SK-N-DZ (cell line): ENCODE results near the gene C2orf80.
"Not testable (repeated sequence)": the region's sequence is repeated elsewhere in the genome, so short reads cannot be mapped to it uniquely, and the experiment has no call there.

ENCODE experiments used
- DNase-seq: peaks from one replicate; pipeline ENCODE4 v3.0.0-alpha.2; 2015; ENCODE audit warnings: low spot score

C2orf80 gene

DNA sequence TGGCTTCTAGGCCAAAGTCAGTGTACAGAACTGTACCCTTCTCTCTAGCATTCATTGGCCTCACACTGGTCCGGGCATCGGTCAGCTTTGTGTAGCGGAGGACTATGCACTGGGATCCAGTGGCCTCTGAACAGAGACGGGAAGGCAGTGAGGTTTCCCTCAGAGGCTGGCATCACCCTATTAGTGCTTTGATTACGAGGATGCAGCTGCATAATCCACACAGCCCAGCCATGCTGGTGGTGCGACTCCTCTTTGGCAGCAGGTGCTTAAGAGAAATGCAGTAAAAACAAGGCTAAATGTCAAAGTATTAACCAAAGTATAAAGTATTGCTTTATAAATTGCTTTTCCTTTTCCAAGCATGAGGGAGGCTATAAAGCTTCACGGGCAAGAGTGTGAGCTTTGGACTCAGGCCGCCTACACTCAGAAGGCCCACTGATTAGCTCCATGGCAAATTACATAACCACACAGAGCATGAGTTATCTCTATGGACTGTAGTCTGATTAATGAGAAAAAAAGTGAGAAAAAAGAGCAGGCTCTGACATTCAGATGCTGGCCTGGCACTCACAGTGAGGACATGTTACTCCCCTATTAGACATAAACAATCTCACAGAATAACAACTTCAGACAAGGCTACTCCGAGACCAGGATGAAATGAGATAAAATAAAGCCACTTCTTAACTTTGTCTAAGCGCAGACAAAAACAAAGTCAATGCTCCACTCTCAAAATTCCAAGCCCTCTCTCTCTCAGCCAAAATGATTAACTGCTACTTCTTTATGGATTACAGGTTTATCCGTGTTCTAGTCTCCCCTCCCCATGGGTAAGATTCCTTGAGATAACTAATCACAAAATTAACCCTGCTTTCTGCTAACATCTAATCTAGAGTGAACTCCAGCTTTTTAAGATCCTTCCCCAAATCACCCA is 53.8 kb downstream of the C2orf80 start:
- no peak for DNase-seq

DNA sequence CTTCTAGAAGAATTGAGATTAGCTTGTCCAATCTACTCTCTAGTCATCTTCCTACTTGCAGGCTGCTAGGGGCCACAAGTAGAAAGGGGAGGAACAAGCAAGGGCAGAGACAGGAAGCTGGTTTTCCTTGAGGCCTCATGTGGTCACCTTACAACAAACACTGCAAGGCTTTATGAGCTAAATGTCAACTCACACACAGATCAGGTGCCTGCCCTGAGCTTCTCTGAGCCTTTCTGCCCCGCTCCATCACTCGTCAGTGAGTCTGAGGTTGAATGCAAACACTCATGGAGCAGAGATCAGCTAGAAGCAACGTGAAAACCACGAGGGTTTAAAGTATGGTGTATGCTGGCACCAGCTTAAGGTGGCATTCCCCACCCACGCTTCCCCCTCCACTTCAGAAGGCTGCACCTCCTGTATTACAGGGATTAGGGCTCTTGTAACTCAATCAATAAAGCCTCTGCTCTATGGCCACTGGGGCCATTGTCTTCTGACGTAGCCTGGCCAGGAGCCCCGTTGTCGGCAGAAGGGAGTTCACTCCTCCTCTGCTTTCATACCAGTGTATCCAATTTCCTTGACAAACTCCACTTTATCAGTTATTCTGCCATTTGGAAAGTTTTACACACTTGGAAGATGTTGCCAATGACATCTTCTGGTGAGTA is 54.8 kb downstream of the C2orf80 start:
- DNase-seq: no peak

DNA sequence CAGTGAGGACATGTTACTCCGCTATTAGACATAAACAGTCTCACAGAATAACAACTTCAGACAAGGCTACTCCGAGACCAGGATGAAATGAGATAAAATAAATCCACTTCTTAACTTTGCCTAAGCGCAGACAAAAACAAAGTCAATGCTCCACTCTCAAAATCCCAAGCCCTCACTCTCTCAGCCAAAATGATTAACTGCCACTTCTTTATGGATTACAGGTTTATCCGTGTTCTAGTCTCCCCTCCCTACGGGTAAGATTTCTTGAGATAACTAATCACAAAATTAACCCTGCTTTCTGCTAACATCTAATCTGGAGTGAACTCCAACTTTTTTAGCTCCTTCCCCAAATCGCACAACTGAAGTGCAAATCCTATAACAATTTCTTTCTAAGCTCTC is 59.1 kb downstream of the C2orf80 start:
- no peak for DNase-seq

DNA sequence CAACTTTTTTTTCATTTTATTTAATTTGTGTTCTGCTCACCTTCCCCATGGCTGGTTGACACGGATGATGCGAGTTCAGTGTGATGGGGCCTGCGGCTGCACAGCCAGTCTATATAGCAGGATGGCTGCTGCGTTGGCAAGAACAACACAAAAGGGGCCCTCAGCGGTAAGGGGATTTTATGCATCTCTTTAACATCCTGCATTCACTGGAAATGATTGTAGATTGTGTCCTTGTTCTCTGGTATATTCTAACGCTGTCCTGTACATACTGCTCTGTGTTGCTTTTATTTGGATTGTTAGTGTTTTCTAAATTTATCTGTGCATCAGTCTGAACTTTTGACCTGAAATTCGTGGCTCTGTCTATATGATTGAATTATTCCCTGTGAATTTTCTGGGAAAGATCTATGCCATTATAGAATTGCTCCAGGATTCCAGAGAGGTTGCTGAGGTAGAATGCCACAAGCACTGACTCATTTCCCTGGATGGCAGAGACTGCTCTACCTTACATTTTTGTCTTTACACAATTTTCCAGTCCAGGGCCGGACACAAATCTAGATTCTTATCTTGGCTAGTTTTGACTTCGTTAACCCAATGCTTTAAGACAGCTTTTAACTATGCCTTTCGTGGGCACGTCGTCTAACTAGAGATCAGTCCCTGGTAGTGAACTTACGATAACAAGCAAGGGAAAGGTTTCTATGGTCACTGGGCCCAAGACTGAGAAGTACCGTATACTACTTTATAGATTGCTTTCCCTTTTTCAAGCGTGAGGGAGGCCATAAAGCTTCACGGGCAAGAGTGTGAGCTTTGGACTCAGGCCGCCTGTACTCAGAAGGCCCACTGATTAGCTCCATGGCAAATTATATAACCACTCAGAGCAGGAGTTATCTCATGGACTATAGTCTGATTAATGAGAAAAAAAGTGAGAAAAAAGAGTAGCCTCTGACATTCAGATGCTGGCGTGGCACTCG is 59.8 kb downstream of the C2orf80 start, which contains the start of gene CRYGC:
TSS of gene CRYGC (minus strand) at position 85 of the 968 bp plus-strand sequence. CDS start at position 49, 36 bp downstream.
- DNase-seq: peak; percentile 64

DNA sequence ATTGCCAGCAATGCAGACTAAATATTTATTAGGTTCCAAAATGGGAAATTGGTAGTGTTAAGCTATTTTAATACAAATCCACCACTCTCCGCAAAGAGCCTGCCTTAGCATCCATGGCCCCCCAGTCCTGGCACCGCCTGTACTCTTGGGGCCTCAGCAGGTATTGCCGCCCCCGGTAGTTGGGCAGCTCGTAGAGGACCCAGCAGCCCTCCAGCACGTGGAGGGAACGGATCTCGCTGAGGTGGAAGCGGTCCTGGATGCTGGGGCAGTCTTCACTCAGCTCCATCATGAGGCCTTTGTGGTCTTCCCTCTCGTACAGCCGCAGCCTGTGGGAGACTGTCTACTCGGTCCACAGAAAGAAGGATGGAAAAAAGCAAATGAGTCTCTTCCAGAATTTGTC is 61.7 kb downstream of the C2orf80 start:
- DNase-seq: no peak

DNA sequence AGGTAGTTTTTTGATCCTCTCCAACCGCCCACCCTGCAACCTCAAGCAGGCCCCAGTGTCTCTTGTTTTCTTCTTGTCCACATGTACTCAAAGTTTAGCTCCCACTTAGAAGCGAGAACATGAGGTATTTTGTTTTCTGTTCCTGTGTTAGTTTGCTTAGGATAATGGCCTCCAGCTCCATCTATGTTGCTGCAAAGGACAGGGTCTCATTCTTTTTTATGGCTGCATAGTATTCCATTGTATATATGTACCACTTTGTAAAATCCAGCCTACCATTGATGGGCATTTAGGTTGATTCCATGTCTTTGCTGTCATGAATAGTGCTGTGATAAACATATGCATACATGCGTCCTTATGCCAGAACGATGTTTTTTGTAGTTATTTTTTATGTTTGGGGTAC is 62.7 kb downstream of the C2orf80 start:
- DNase-seq: no peak

DNA sequence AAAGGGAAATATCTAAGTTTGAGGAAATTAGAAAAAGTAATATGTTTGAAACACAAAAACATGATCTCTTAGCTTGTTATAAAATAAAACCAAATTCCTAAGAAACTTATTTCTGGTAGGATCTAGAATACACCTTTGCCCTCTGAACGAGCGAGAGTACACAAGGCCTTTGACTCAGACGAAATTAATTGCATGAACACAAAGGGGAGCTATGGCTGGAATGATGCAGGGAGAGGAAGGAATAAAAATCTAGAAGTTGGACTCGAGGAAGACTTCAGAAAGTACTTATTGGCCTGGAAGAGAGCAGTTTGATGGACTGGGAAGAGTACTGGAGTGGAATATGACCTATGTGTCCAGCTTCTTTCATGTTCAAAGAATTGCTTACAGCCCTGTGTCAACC is 64.6 kb downstream of the C2orf80 start:
- DNase-seq: no peak

DNA sequence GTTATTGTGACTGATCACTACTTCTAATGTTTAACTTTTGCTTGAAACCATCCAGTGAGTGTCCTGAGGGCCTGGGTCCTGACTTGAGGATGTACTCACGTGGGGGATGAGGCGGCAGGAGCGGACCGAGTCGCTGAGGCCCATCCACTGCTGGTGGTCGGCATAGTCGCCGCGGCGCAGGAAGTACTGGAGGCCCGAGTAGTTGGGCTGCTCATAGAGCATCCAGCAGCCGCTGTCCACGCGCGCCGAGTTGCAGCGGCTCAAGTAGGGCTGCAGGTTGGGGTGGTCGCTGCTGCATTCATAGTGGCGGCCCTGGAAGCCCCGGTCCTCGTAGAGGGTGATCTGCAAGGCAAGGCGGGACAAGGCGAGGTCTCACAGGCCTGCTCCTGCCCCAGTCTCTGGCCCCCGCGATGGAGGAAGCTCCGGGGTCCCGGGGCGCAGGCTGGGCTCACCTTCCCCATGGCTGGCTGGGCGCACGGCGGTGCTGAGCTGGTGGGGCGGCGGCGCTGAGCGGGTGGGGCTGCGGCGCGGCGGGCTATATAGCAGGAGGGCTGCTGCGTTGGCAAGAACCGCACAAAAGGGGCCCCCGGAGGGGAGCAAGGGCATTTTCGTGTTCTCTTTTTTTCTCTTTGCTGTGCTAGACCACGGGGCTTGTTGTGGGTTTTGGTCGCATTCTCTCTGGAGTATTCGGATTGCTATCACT is 65.7 kb downstream of the C2orf80 start, which contains the start of gene CRYGD:
TSS of gene CRYGD (minus strand) at position 512 of the 703 bp plus-strand sequence. CDS start at position 461, 51 bp downstream.
- DNase-seq: not testable (repeated sequence)

DNA sequence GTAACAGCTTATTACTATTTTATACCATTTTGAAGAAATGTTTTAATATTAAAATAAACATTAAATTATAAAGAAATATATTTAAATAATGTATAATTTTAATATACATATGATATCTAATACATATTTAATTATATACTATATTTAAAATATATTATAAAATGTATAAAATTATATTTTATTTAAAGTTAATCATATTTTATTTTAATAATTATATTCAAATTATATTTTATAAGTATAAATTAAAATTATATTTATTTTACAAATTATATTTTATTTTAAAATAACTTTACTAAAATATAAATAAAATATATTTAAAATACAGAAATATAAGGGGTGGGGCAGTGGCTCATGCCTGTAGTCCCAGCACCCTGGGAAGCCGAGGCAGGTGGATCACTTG is 67.6 kb downstream of the C2orf80 start:
- DNase-seq: no peak

DNA sequence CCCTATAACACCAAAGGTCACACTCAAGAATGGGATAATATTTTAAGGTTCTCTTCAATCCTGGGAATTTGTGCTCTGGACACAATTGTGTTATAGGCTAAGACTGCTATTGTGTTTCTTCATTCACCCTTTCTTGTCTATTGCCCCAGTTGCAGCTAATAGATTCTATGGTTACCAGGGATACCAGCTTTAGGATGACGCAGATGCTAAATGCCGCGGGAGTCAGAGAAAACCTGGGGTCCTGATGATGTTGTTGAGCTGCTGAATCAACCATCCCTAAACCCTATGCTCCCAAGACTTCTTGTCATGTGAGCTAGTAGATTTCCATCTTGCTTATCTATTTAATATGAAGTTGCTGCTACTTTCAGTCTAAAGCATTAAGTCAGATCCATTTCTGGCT is 70.9 kb downstream of the C2orf80 start:
- no peak for DNase-seq

DNA sequence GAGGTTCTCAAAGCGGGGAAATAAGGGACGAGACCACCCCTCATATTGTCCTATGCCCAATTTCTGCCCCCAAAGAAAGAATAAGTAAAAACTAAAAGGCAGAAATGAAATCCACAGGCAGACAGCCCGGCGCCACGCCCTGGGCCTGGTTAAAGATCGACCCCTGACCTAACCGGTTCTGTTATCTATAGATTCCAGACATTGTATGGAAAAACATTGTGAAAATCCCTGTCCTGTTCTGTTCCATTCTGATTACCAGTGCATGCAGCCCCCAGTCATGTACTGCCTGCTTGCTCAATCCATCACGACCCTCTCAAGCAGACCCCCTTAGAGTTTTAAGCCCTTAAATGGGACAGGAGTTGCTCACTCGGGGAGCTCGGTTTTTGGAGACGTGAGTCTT is 72.4 kb downstream of the C2orf80 start:
- DNase-seq: not testable (repeated sequence)
